Endothelial cell of umbilical vein (primary cell): ENCODE results near the gene SLC35F3. TPM values are rescaled to one million over a fixed set of nuclear protein-coding genes. Genes with fewer than 3 reads are reported as not detected.

Source experiments
- BruUV-seq: library from RNA; stranded (reverse); fragments of 400-500 nt; replicated peaks from 2 replicates; lab custom pipeline; 2021; lab: Mats Ljungman, UMichigan
- CTCF ChIA-PET: fragments of 300-600, 350-600 bp; sonication (Branson Sonifier 250); formaldehyde crosslinking; loops from one replicate; lab custom pipeline; 2021; ENCODE audit warnings: antibody characterized with exemption, inconsistent platforms; lab: Charles Lee
- POLR2A ChIA-PET: fragments of 300-600, 350-600 bp; sonication (Branson Sonifier 250); formaldehyde crosslinking; loops from one replicate; lab custom pipeline; 2021; ENCODE audit warnings: antibody characterized with exemption, inconsistent platforms; lab: Charles Lee
- DNase-seq: peaks from one replicate; pipeline ENCODE4 v3.0.0-alpha.2; 2011; ENCODE audit warnings: low read depth, low spot score
- FAIRE-seq: peaks from 2 replicates; lab custom pipeline; 2011; peaks lifted over from hg19 to GRCh38; lab: Jason Lieb, UNC
- H2AFZ ChIP-seq: 2 replicates; pipeline ENCODE4 v1.6.0; 2012; ENCODE audit warnings: low read depth, low read length, control low read depth, inconsistent platforms
- H3K27ac ChIP-seq: 2 replicates; pipeline ENCODE4 v1.5.1; 2011; ENCODE audit warnings: low read depth, mild to moderate bottlenecking, control low read depth, low read length, moderate library complexity; ENCODE audit not compliant: insufficient read depth
- H3K27me3 ChIP-seq, 2 experiments: 2 replicates each; pipeline versions ENCODE4 v1.6.0 to v1.6.1; 2011; ENCODE audit warnings: low read length in 2 of 2, mixed read lengths in 1 of 2; ENCODE audit not compliant: control insufficient read depth in 2 of 2, insufficient read depth in 2 of 2
- H3K36me3 ChIP-seq, 2 experiments: 2 replicates in 1 of 2; 3 replicates in 1 of 2; pipeline ENCODE4 v1.5.1; 2011; ENCODE audit warnings: low read length in 2 of 2, mild to moderate bottlenecking in 1 of 2, moderate library complexity in 1 of 2; ENCODE audit not compliant: control insufficient read depth in 2 of 2, insufficient read depth in 2 of 2; ENCODE audit errors: extremely low read depth in 1 of 2
- H3K4me1 ChIP-seq: 3 replicates; pipeline ENCODE4 v1.5.1; 2011; ENCODE audit warnings: mild to moderate bottlenecking, low read length; ENCODE audit not compliant: control insufficient read depth, insufficient read depth; ENCODE audit errors: extremely low read depth
- H3K4me2 ChIP-seq: 2 replicates; pipeline ENCODE4 v1.6.1; 2011; ENCODE audit warnings: low read length, control low read depth, mixed read lengths; ENCODE audit not compliant: insufficient read depth
- H3K4me3 ChIP-seq, 3 experiments: fragments of 200-600 bp in 1 of 3; sonication (generic), shearing (Covaris generic) in 1 of 3; replicated peaks in 1 of 3; 2 replicates each; pipeline ENCODE4 v1.5.1; 2011 to 2016; ENCODE audit warnings: control low read depth in 3 of 3, low read length in 3 of 3, mild to moderate bottlenecking in 2 of 3, inconsistent platforms in 1 of 3, low read depth in 1 of 3, moderate library complexity in 1 of 3; ENCODE audit not compliant: insufficient read depth in 1 of 3
- H3K79me2 ChIP-seq: 2 replicates; pipeline ENCODE4 v1.6.0; 2012; ENCODE audit warnings: low read length, inconsistent platforms; ENCODE audit not compliant: control insufficient read depth, insufficient read depth
- H3K9ac ChIP-seq: replicated peaks from 2 replicates; pipeline ENCODE3; 2011; ENCODE audit warnings: low read length, control low read depth; ENCODE audit not compliant: insufficient read depth; ENCODE audit errors: extremely low read depth
- H3K9me1 ChIP-seq: replicated peaks from 3 replicates; pipeline ENCODE4 v1.6.0; 2011; ENCODE audit warnings: mild to moderate bottlenecking, low read length; ENCODE audit not compliant: control insufficient read depth, insufficient read depth; ENCODE audit errors: extremely low read depth
- H3K9me3 ChIP-seq: replicated peaks from 2 replicates; pipeline ENCODE4 v1.5.1; 2012; ENCODE audit warnings: low read length, inconsistent platforms; ENCODE audit not compliant: control insufficient read depth, insufficient read depth
- H4K20me1 ChIP-seq: replicated peaks from 2 replicates; pipeline ENCODE3; 2011; ENCODE audit warnings: mild to moderate bottlenecking, low read length; ENCODE audit not compliant: control insufficient read depth, insufficient read depth; ENCODE audit errors: extremely low read depth
- CTCF ChIP-seq, 2 donors: IDR thresholded peaks; 1 replicate in 1 of 2; 2 replicates in 1 of 2; pipeline ENCODE4 v1.5.1; 2011; ENCODE audit warnings: low read length in 2 of 2, mild to moderate bottlenecking in 2 of 2, moderate library complexity in 2 of 2, control low read depth in 1 of 2, inconsistent platforms in 1 of 2, low read depth in 1 of 2; ENCODE audit not compliant: insufficient read depth in 1 of 2; ENCODE audit errors: extremely low read depth in 1 of 2
- EZH2 ChIP-seq: IDR thresholded peaks from 2 replicates; pipeline ENCODE4 v1.6.1; 2012; ENCODE audit warnings: borderline replicate concordance, low read depth, mild to moderate bottlenecking, moderate library complexity, low read length, inconsistent platforms; ENCODE audit not compliant: severe bottlenecking
- FOS ChIP-seq: IDR thresholded peaks from 2 replicates; pipeline ENCODE4 v1.6.1; 2011; ENCODE audit warnings: mild to moderate bottlenecking, low read length, moderate library complexity, borderline replicate concordance; ENCODE audit not compliant: insufficient read depth
- GATA2 ChIP-seq: IDR thresholded peaks from 2 replicates; pipeline ENCODE4 v1.7.0; 2011; ENCODE audit warnings: low read depth, mild to moderate bottlenecking, moderate library complexity, mixed read lengths, low read length; ENCODE audit not compliant: insufficient read length, insufficient read depth
- JUN ChIP-seq: IDR thresholded peaks from 2 replicates; pipeline ENCODE4 v1.6.1; 2011; ENCODE audit warnings: borderline replicate concordance, low read depth; ENCODE audit not compliant: insufficient read length, insufficient read depth
- MAX ChIP-seq: IDR thresholded peaks from 2 replicates; pipeline ENCODE4 v1.6.1; 2011; ENCODE audit not compliant: insufficient read depth, insufficient read length
- MYC ChIP-seq: IDR thresholded peaks from one replicate; pipeline ENCODE4 v1.6.1; 2011; ENCODE audit warnings: mild to moderate bottlenecking, low read depth, low read length
- POLR2A ChIP-seq: IDR thresholded peaks from 2 replicates; pipeline ENCODE4 v1.6.1; 2012; ENCODE audit warnings: low read depth, mild to moderate bottlenecking, control low read depth, low read length
- POLR2AphosphoS5 ChIP-seq: IDR thresholded peaks from 2 replicates; pipeline ENCODE4 v1.6.1; 2012; ENCODE audit warnings: low read depth, mild to moderate bottlenecking, control low read depth, low read length, moderate library complexity; ENCODE audit not compliant: insufficient read depth
- dilution Hi-C: fragments of 300-500 bp; cut with MboI; formaldehyde crosslinking; loops from one replicate; pipeline ENCODE4 v1.15.0; 2019; ENCODE audit warnings: low sequenced_read_pairs; ENCODE audit not compliant: extremely low pct_ligation_motif_present
- intact Hi-C: fragments of 100-400 bp; cut with micrococcal nuclease; formaldehyde crosslinking; loops from one replicate; pipeline ENCODE4 v1.10.0; 2022
- polyA plus RNA-seq, 4 experiments: library from polyadenylated mRNA; depleted of rRNA in 3 of 4; stranded (reverse) in 3 of 4; unstranded in 1 of 4; fragments of >200 nt; gene quantifications; 2 replicates each; pipeline versions ENCODE4 v1.2.1 to v1.2.3, GENCODE V29; 2011 to 2012; ENCODE audit warnings: missing spikeins in 1 of 4
- total RNA-seq: library from RNA; stranded (reverse); gene quantifications from 2 replicates; pipeline ENCODE4 v1.2.3, GENCODE V29; 2021

SLC35F3 gene
- total and polyA plus RNA-seq, 2 donors (not counting 3 experiments of a cell fraction or from before 2014, with no cell fraction given), result not detected

- Histone ChIP-seq H3K9me3 (no peaks in the 10 kb centered on the region), H3K4me3 (no peak overlapping the region), H3K4me2 (no peak overlapping the region), H3K79me2 (no peaks in the 10 kb centered on the region), H3K27ac (no peak overlapping the region), H2AFZ (no peak overlapping the region), H3K27me3 (no peaks in the 10 kb centered on the region), H3K9me1 (no peaks in the 10 kb centered on the region), H3K4me1 (no peaks in the 10 kb centered on the region), H3K9ac (no peak overlapping the region), H3K36me3 (no peaks in the 10 kb centered on the region), H4K20me1 (no peaks in the 10 kb centered on the region)
- FAIRE-seq, result no peak
- intact Hi-C loops, result no loop called here
- DNase-seq, result no peak
- no peak for TF ChIP-seq MAX
- TF ChIP-seq POLR2A, result no peak
- TF ChIP-seq FOS, result no peak
- TF ChIP-seq CTCF (IDR thresholded peaks at IDR 0.05; ENCODE audit: extremely low read depth in 1 of 2, insufficient read depth in 1 of 2, low read depth in 1 of 2, low read length in 2 of 2), result no peak
- no peak for TF ChIP-seq MYC
- no peak for TF ChIP-seq JUN
- TF ChIP-seq POLR2AphosphoS5, result no peak
- no peak for TF ChIP-seq EZH2
- no peak for TF ChIP-seq GATA2
- ChIA-PET POLR2A (no interaction called here), CTCF (interaction anchor here (2.2 kb wide), 1 partner anchor 14 kb away, joined by 9 read pairs; no protein-coding TSS in a partner anchor)
- dilution Hi-C loops, result no loop called here
- BruUV-seq, result no TSS peak
These were observed 391.1 kb downstream of the SLC35F3 start for GRCh38 chr1:234295626-234296025.
